K562 (cell line): Measurements from ENCODE around the gene NHSL2. TPM values are rescaled to one million over a fixed set of nuclear protein-coding genes. Genes with fewer than 3 reads are reported as not detected.

ENCODE experiments used
- ATAC-seq: fragments of 200-7000 bp; cut with Tn5 transposase; 3 replicates; pipeline ENCODE4 v1.9.1; 2020; ENCODE audit warnings: moderate library complexity
- BruUV-seq: library from RNA; stranded (reverse); fragments of 400-500 nt; replicated peaks from 2 replicates; lab custom pipeline; 2021; lab: Mats Ljungman, UMichigan
- CTCF ChIA-PET: fragments of 300-600 bp; formaldehyde crosslinking; extraction: SDS; loops from one replicate; lab custom pipeline; 2021; ENCODE audit warnings: low intra/inter-chr PET ratio; lab: Yijun Ruan, JAX
- POLR2A ChIA-PET: fragments of 300-600, 350-650 bp; sonication (Branson Sonifier 250); formaldehyde crosslinking; extraction: SDS; loops from one replicate; lab custom pipeline; 2021; ENCODE audit warnings: antibody characterized with exemption, inconsistent platforms; lab: Yijun Ruan, JAX
- DNase-seq, 4 experiments: peaks; one replicate each; pipeline versions ENCODE4 v3.0.0 to v3.0.0-alpha.2; 2011 to 2018; ENCODE audit warnings: low spot score in 3 of 4, mixed read lengths in 3 of 4; ENCODE audit errors: extremely low read depth in 1 of 4
- FAIRE-seq: peaks from 2 replicates; lab custom pipeline; 2011; peaks lifted over from hg19 to GRCh38; lab: Jason Lieb, UNC
- H2AFZ ChIP-seq: 2 replicates; pipeline ENCODE4 v1.6.0; 2011; ENCODE audit warnings: low read depth, low read length, control low read depth, inconsistent platforms
- H3K27ac ChIP-seq: fragments of 200-600 bp; 3 replicates; pipeline ENCODE4 v1.8.0; 2011; ENCODE audit warnings: low read depth, mild to moderate bottlenecking, control low read depth, inconsistent platforms, low read length, moderate library complexity, mixed read lengths; ENCODE audit errors: extremely low read depth
- H3K27me3 ChIP-seq, 2 experiments: fragments of 300-600 bp in 1 of 2; 2 replicates in 1 of 2; 3 replicates in 1 of 2; pipeline versions ENCODE4 v1.6.0 to v1.8.0; 2011; ENCODE audit warnings: inconsistent platforms in 2 of 2, low read length in 2 of 2, mild to moderate bottlenecking in 1 of 2, mixed read lengths in 1 of 2, moderate library complexity in 1 of 2; ENCODE audit not compliant: control insufficient read depth in 2 of 2, insufficient read depth in 2 of 2
- H3K36me3 ChIP-seq: fragments of 300-600 bp; 3 replicates; pipeline ENCODE4 v1.8.0; 2011; ENCODE audit warnings: mild to moderate bottlenecking, low read length, inconsistent platforms; ENCODE audit not compliant: control insufficient read depth, insufficient read depth
- H3K4me1 ChIP-seq, 2 experiments: fragments of 200-600 bp in 1 of 2; replicated peaks in 1 of 2; 2 replicates in 1 of 2; 3 replicates in 1 of 2; pipeline versions ENCODE4 v1.5.1 to v1.8.0; 2011; ENCODE audit warnings: inconsistent platforms in 2 of 2, low read length in 2 of 2, mild to moderate bottlenecking in 1 of 2, mixed read lengths in 1 of 2, moderate library complexity in 1 of 2; ENCODE audit not compliant: control insufficient read depth in 2 of 2, insufficient read depth in 2 of 2
- H3K4me2 ChIP-seq: 2 replicates; pipeline ENCODE4 v1.6.1; 2011; ENCODE audit warnings: low read length, control low read depth, inconsistent platforms, mixed read lengths; ENCODE audit not compliant: insufficient read depth
- H3K4me3 ChIP-seq: fragments of 200-600 bp; sonication (generic), shearing (Covaris generic); 2 replicates; pipeline ENCODE4 v1.5.1; 2016; ENCODE audit warnings: control low read depth, inconsistent platforms
- H3K79me2 ChIP-seq: fragments of 200-600 bp; 3 replicates; pipeline ENCODE4 v1.8.0; 2011; ENCODE audit warnings: low read length, inconsistent platforms; ENCODE audit not compliant: control insufficient read depth, insufficient read depth
- H3K9ac ChIP-seq, 2 experiments: 2 replicates each; pipeline versions ENCODE4 v1.6.0 to v1.6.1; 2011; ENCODE audit warnings: low read depth in 2 of 2, low read length in 2 of 2, control low read depth in 1 of 2, inconsistent platforms in 1 of 2, mild to moderate bottlenecking in 1 of 2, mixed read lengths in 1 of 2; ENCODE audit not compliant: insufficient read depth in 1 of 2
- H3K9me1 ChIP-seq: one replicate; pipeline ENCODE4 v1.6.0; 2011; ENCODE audit warnings: inconsistent platforms, mild to moderate bottlenecking, low read length, moderate library complexity; ENCODE audit not compliant: control insufficient read depth, insufficient read depth
- H3K9me3 ChIP-seq: replicated peaks from 2 replicates; pipeline ENCODE4 v1.5.1; 2011; ENCODE audit warnings: low read depth, low read length, inconsistent platforms; ENCODE audit not compliant: control insufficient read depth, insufficient read depth
- H4K20me1 ChIP-seq: replicated peaks from 2 replicates; pipeline ENCODE4 v1.6.1; 2011; ENCODE audit warnings: low read length, inconsistent platforms, mixed read lengths; ENCODE audit not compliant: control insufficient read depth, insufficient read depth
- DACH1 ChIP-seq: fragments of 450-650 bp; IDR thresholded peaks from 2 replicates; pipeline ENCODE4 v1.6.1; 2018; ENCODE audit not compliant: partially characterized antibody
- E2F3 ChIP-seq: fragments of 250-450 bp; sonication (Bioruptor Pico); IDR thresholded peaks from 2 replicates; pipeline ENCODE4 v1.4.0; 2020; ENCODE audit warnings: mild to moderate bottlenecking
- RBM25 ChIP-seq: fragments of 200-400 bp; formaldehyde crosslinking; IDR thresholded peaks from 2 replicates; pipeline ENCODE4 v1.6.1; 2018; ENCODE audit warnings: low read length, low read depth, moderate library complexity; ENCODE audit not compliant: severe bottlenecking
- SIX5 ChIP-seq, 2 experiments: IDR thresholded peaks; 2 replicates each; pipeline ENCODE4 v1.6.1; 2011; ENCODE audit warnings: low read length in 2 of 2, borderline replicate concordance in 1 of 2, low read depth in 1 of 2, mild to moderate bottlenecking in 1 of 2, moderate library complexity in 1 of 2; ENCODE audit not compliant: insufficient read depth in 1 of 2
- TRIM24 ChIP-seq, 2 experiments: fragments of 450-650 bp; IDR thresholded peaks; 2 replicates each; pipeline ENCODE4 v1.6.1; 2016
- ZNF140 ChIP-seq: fragments of 250-450 bp; sonication (Bioruptor Pico); IDR thresholded peaks from 2 replicates; pipeline ENCODE4 v1.8.0; 2021; ENCODE audit warnings: moderate library complexity, mild to moderate bottlenecking, inconsistent platforms
- ZNF436 ChIP-seq: fragments of 250-450, 450-650 bp; sonication (Bioruptor Pico); formaldehyde crosslinking; IDR thresholded peaks from 2 replicates; pipeline ENCODE4 v1.7.0; 2020; ENCODE audit warnings: mild to moderate bottlenecking
- ZNF668 ChIP-seq: fragments of 250-450 bp; sonication (Bioruptor Pico); IDR thresholded peaks from 2 replicates; pipeline ENCODE4 v1.8.0; 2022; ENCODE audit warnings: mild to moderate bottlenecking, inconsistent platforms
- ZNF75A ChIP-seq: fragments of 450-650 bp; formaldehyde crosslinking; IDR thresholded peaks from 2 replicates; pipeline ENCODE4 v1.4.0; 2020; ENCODE audit warnings: mild to moderate bottlenecking
- whole genome bisulfite sequencing: fragments of 100-300 bp; shearing (Covaris generic); methylation state at CpG from one replicate; pipeline ENCODE4 v1.1.6; 2016; ENCODE audit warnings: low coverage, mixed read lengths; ENCODE audit not compliant: insufficient coverage; ENCODE audit errors: missing lambda C conversion rate; 5-methylcytosine and 5-hydroxymethylcytosine counted together
- in situ Hi-C: fragments of 300-500 bp; cut with MboI; formaldehyde crosslinking; loops from 4 replicates; pipeline ENCODE4 v1.15.0; 2018; ENCODE audit warnings: inconsistent platforms, mixed read lengths
- intact Hi-C: fragments of 100-400 bp; cut with micrococcal nuclease; formaldehyde crosslinking; loops from 2 replicates; pipeline ENCODE4 v1.14.2; 2022
- polyA plus RNA-seq, 8 experiments: library from polyadenylated mRNA; depleted of rRNA in 4 of 8; stranded (reverse) in 5 of 8; unstranded in 3 of 8; fragments of >200 nt; fragmentation: Nextera tagmentation in 2 of 8; fragmentation: Illumina TruSeq in 1 of 8; extraction: Ambion mirVana in 2 of 8; extraction: Trizol in 1 of 8; gene quantifications; 2 replicates each; pipeline versions ENCODE4 v1.2.1 to v1.2.3, GENCODE V29; 2011 to 2014; ENCODE audit warnings: inconsistent platforms in 1 of 8, missing spikeins in 1 of 8
- total RNA-seq, 7 experiments: library from RNA; depleted of rRNA in 6 of 7; stranded (reverse); fragments of >200 nt in 6 of 7; fragmentation: Illumina TruSeq in 2 of 7; extraction: Trizol in 2 of 7; gene quantifications; 2 replicates each; pipeline versions ENCODE4 v1.2.1 to v1.2.3, GENCODE V29; 2011 to 2021; ENCODE audit warnings: low replicate concordance in 1 of 7
- TF ChIP-seq, protein P1 (sequence below): fragments of 450-650 bp; IDR thresholded peaks from 2 replicates; pipeline ENCODE4 v1.6.1; 2014; ENCODE audit warnings: low read depth, mild to moderate bottlenecking, moderate library complexity, borderline replicate concordance
- TF ChIP-seq, protein P2 (sequence below): fragments of 450-650 bp; IDR thresholded peaks from 2 replicates; pipeline ENCODE4 v1.6.1; 2016; ENCODE audit warnings: borderline replicate concordance

The NHSL2 gene
- total and polyA plus RNA-seq, 9 of the 15 experiments (the other 6 are each of a cell fraction or from before 2014, with no cell fraction given), result 0.02 TPM; not detected in 8

- no peak overlapping the region for H3K27ac ChIP-seq
- ChIA-PET POLR2A (no interaction called here), CTCF (no interaction called here)
- 3% methylated on average over 10 of the region's 10 CpGs for WGBS
- no peak overlapping the region for H2AFZ ChIP-seq
- TF ChIP-seq RBM25 (peak; percentile 12), ZNF140 (no peak)
- ATAC-seq (no peak), FAIRE-seq (no peak), DNase-seq (no peak)
- no TSS peak for BruUV-seq
- in situ Hi-C loops, result no loop called here
- no peak overlapping the region for H3K4me2 ChIP-seq
- H3K4me3 ChIP-seq, result no peak overlapping the region
- no peak overlapping the region for H3K9ac ChIP-seq
- no peaks in the 10 kb centered on the region for H3K79me2 ChIP-seq
- no peaks in the 10 kb centered on the region for H3K4me1 ChIP-seq
- intact Hi-C loops, result no loop called here
- no peaks in the 10 kb centered on the region for H3K9me1 ChIP-seq
- no peaks in the 10 kb centered on the region for H3K36me3 ChIP-seq
- no peaks in the 10 kb centered on the region; the same call in 1 of the 2 replicates for H3K9me3 ChIP-seq
- H3K27me3 ChIP-seq, result peaks cover 0 to 50% of the 10 kb centered on the region in 2 experiments; a peak in 2 of 5 replicates
- no peaks in the 10 kb centered on the region for H4K20me1 ChIP-seq
Observed at GRCh38 chrX:72108666-72109065, 198.0 kb downstream of the NHSL2 start.

DNA sequence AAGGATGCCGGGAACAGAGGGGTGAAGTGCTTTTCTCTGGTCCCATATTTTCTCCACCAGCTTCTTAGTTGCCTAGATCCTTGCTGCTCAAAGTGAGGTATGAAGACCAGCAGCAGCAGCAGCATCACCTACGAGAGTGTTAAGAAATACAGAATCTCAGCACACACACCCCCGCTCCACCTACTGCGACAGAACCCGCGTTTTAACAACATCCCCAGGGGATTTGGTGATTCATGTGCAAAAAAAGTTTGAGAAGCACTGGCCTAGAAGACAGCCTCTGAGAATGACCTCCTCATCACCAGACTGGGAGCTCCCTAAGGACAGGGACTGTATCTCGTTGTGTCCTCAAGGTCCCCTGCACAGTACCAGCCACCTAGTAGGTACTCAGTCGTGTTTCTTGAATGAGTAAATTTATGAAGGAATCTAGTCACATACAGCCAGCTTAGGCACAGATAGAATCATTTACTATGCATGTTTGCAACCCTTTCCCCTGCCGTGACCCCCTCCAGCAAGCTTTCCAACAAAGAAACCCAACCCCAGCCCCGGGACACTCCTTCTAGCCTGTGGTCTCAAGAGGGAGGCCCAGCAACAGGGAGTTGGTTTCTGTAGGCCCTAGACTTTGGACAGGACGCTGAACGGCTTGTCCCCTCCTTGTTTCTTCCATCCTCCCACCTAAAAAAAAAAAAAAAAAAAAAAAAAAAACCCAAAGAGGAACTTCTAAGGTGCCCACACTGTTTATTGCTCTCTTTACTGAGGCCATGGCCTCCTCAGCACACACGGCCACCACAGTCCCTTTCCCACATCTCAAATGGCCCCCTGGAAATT lies 199.6 kb downstream of the NHSL2 start:
- Histone ChIP-seq H3K9me3 (no peaks in the 10 kb centered on the region; the same call in 1 of the 2 replicates), H4K20me1 (no peaks in the 10 kb centered on the region), H3K27ac (no peak overlapping the region), H2AFZ (no peak overlapping the region), H3K4me3 (no peak overlapping the region), H3K36me3 (no peaks in the 10 kb centered on the region), H3K27me3 (peaks cover 0 to 53% of the 10 kb centered on the region in 2 experiments; a peak in 2 of 5 replicates), H3K79me2 (no peaks in the 10 kb centered on the region), H3K4me2 (no peak overlapping the region), H3K9ac (no peak overlapping the region), H3K9me1 (no peaks in the 10 kb centered on the region), H3K4me1 (no peaks in the 10 kb centered on the region)
- no TSS peak for BruUV-seq
- POLR2A ChIA-PET, result interaction anchor here (0.6 kb wide), 1 partner anchor 20 kb away, joined by 3 read pairs; no protein-coding TSS in a partner anchor
- in situ Hi-C loops (no loop called here), intact Hi-C loops (no loop called here)
- ATAC-seq, result no peak
- CTCF ChIA-PET, result no interaction called here
- 0% methylated on average over 10 of the region's 13 CpGs for WGBS
- no peak for DNase-seq
- no peak for FAIRE-seq
- TF ChIP-seq, protein P1, sequence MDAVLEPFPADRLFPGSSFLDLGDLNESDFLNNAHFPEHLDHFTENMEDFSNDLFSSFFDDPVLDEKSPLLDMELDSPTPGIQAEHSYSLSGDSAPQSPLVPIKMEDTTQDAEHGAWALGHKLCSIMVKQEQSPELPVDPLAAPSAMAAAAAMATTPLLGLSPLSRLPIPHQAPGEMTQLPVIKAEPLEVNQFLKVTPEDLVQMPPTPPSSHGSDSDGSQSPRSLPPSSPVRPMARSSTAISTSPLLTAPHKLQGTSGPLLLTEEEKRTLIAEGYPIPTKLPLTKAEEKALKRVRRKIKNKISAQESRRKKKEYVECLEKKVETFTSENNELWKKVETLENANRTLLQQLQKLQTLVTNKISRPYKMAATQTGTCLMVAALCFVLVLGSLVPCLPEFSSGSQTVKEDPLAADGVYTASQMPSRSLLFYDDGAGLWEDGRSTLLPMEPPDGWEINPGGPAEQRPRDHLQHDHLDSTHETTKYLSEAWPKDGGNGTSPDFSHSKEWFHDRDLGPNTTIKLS, result no peak
- TF ChIP-seq SIX5 (IDR thresholded peaks at IDR 0.05; ENCODE audit: borderline replicate concordance in 1 of 2, insufficient read depth in 1 of 2, low read depth in 1 of 2, low read length in 2 of 2) (no peak), TRIM24 (IDR thresholded peaks at IDR 0.05) (no peak), ZNF436 (CRISPR knock-in tag) (no peak), DACH1 (no peak), ZNF75A (no peak), ZNF668 (CRISPR knock-in tag) (no peak), E2F3 (no peak)
- TF ChIP-seq, protein P2, sequence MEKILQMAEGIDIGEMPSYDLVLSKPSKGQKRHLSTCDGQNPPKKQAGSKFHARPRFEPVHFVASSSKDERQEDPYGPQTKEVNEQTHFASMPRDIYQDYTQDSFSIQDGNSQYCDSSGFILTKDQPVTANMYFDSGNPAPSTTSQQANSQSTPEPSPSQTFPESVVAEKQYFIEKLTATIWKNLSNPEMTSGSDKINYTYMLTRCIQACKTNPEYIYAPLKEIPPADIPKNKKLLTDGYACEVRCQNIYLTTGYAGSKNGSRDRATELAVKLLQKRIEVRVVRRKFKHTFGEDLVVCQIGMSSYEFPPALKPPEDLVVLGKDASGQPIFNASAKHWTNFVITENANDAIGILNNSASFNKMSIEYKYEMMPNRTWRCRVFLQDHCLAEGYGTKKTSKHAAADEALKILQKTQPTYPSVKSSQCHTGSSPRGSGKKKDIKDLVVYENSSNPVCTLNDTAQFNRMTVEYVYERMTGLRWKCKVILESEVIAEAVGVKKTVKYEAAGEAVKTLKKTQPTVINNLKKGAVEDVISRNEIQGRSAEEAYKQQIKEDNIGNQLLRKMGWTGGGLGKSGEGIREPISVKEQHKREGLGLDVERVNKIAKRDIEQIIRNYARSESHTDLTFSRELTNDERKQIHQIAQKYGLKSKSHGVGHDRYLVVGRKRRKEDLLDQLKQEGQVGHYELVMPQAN, result no peak
